ENCODE data around the gene PDLIM4.

DNA sequence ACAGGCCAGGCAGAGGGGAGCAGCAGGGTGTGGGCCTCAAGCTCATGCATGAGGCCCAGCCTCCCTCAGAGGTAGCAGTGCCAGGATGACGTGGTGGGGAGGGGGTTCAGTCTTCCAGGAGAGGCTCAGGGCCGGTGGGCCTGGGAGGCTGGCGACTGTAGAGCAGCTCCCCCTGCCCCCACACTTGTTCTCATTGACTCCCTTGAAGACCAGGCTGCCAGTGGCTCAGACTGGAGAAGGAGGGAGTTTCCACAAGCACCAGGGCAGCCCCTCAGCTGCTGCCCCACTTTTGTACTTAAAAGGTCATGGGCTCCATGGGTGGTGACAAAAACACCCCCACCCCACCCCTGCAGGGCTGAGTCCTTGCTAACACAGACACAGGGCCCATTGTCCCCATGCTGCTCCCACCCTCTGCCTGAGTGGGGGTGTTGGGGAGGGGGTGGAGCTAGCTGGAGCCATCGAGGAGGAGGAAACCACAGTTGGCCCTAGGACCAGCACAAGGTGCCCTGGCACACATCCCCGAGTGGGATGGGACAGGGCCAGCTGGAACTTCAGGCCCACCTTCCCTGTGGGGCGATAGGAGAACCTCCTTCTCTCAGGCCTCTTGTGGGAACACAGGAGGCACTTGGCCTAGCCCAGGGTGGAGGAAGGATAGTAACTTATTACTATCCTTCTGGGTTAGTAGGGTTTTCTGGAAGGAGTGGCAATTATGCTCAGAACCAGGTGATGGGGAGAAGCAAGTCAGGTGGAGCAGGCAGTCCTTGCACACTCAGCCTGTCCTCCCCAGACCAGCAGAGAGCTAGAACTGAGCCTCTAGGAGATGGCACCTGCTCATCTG lies 10.7 kb downstream of the PDLIM4 start:
- TF ChIP-seq POLR2A (IDR thresholded peaks at IDR 0.05): no peak
- TF ChIP-seq, protein P1, sequence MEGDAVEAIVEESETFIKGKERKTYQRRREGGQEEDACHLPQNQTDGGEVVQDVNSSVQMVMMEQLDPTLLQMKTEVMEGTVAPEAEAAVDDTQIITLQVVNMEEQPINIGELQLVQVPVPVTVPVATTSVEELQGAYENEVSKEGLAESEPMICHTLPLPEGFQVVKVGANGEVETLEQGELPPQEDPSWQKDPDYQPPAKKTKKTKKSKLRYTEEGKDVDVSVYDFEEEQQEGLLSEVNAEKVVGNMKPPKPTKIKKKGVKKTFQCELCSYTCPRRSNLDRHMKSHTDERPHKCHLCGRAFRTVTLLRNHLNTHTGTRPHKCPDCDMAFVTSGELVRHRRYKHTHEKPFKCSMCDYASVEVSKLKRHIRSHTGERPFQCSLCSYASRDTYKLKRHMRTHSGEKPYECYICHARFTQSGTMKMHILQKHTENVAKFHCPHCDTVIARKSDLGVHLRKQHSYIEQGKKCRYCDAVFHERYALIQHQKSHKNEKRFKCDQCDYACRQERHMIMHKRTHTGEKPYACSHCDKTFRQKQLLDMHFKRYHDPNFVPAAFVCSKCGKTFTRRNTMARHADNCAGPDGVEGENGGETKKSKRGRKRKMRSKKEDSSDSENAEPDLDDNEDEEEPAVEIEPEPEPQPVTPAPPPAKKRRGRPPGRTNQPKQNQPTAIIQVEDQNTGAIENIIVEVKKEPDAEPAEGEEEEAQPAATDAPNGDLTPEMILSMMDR (IDR thresholded peaks at IDR 0.05): no peak
